Ectodermal cell (in vitro differentiated cells): Measurements from ENCODE around the gene CCDC24.
A peak's percentile ranks its signal among the peaks of the same experiment; 100 is the strongest.

Source experiments
- H3K27ac ChIP-seq: 2 replicates; pipeline ENCODE4 v1.7.0; 2013; ENCODE audit warnings: mild to moderate bottlenecking, low read depth, low read length; ENCODE audit not compliant: insufficient read depth, poor library complexity, severe bottlenecking
- H3K27me3 ChIP-seq: 2 replicates; pipeline ENCODE4 v1.7.0; 2013; ENCODE audit warnings: mild to moderate bottlenecking, low read length; ENCODE audit not compliant: insufficient read depth, control insufficient read depth, poor library complexity, severe bottlenecking
- H3K36me3 ChIP-seq: one replicate; pipeline ENCODE4 v1.7.0; 2013; ENCODE audit warnings: low read length; ENCODE audit not compliant: control insufficient read depth, insufficient read depth
- H3K4me1 ChIP-seq: one replicate; pipeline ENCODE4 v1.7.0; 2013; ENCODE audit warnings: low read length; ENCODE audit not compliant: control insufficient read depth, insufficient read depth
- H3K4me3 ChIP-seq: 2 replicates; pipeline ENCODE4 v1.7.0; 2013; ENCODE audit warnings: low read depth, low read length, control low read depth; ENCODE audit not compliant: insufficient read depth
- H3K9me3 ChIP-seq: 2 replicates; pipeline ENCODE4 v1.7.0; 2013; ENCODE audit warnings: mild to moderate bottlenecking, low read length, moderate library complexity; ENCODE audit not compliant: control insufficient read depth
- WGBS, 2 experiments: methylation state at CpG; one replicate each; pipeline ENCODE4 v1.1.7; 2013; ENCODE audit warnings: missing lambda C conversion rate in 2 of 2; 5-methylcytosine and 5-hydroxymethylcytosine counted together

CCDC24 gene

DNA sequence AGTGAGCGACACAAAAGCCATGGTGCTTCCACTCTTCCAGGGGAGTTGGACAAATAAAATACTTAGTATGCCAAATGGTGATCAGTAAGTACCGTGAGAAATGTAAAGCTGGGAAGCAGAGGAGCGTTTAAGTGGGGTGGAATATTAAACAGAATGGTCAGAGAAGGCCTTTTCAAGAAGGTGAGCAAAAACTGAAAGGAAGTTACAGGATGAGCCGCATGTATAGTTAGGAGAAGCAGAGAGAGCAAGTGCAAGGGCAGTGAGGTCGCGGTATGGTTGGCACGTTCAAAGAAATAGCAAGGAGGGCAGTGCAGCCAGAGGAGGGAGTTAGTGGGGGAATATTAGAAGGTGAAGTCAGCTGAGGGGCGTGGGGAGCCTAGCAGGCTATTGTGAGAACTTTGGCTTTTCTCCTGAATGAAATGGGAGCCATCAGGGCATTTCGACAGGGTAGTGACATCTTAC lies 17.4 kb upstream of the CCDC24 start:
- peaks cover 23% of the 10 kb centered on the region for H3K4me1 ChIP-seq
- peaks cover 18% of the 10 kb centered on the region for H3K36me3 ChIP-seq
- H3K27me3 ChIP-seq: no peaks in the 10 kb centered on the region
- H3K9me3 ChIP-seq: no peaks in the 10 kb centered on the region
- H3K27ac ChIP-seq: no peak overlapping the region
- H3K4me3 ChIP-seq: peak overlapping the region; percentile 93
- WGBS, 2 experiments: 44 to 46% methylated on average over 9 of the region's 9 CpGs

DNA sequence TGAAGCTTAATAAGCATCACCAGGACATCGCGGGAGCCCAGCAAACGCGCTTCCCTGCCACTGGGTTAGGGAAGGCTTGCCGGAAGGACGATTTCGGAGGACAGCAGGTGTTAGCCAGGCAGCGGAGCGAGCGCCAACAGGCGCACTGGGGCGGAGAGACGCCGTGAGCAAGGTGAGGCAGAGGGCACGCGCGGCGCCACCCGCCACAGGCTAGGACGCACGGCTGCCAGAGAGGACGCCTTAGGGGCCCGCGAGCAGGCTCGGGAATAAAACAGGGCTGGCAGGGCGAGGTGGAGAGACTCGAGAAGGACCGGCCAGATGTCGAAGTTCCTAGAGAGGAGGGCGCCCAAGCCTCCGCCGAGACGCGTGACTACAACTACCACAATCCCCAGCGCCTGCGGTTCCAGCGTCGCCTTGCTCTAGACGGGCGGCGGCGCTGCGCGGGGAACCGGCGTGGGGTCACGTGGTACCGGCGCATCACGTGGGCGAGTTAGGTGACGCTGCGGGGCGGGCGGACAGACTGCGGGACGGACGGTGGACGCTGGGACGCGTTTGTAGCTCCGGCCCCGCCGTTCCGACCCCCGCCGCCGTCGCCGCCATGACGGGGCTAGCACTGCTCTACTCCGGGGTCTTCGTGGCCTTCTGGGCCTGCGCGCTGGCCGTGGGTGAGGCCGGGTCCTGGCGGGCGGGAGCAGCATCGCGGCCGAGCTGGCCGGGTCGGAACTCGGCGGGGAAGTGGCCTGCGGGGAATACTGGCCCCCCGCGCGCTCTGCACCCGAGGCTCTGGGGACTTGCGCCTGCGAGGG lies 16.8 kb upstream of the CCDC24 start, which contains the start of gene ATP6V0B:
TSS of gene ATP6V0B (plus strand) at position 518 of the 806 bp plus-strand sequence. CDS start at position 599, 81 bp downstream.
- Histone ChIP-seq H3K27ac (peak within 1 kb of the TSS; percentile 31), H3K4me1 (peaks cover 23% of the 10 kb centered on the region), H3K9me3 (no peaks in the 10 kb centered on the region), H3K27me3 (no peaks in the 10 kb centered on the region), H3K36me3 (peaks cover 18% of the 10 kb centered on the region), H3K4me3 (peak within 1 kb of the TSS; percentile 93)
- 0 to 1% methylated on average over 93 of the region's 93 CpGs for WGBS, 2 experiments

DNA sequence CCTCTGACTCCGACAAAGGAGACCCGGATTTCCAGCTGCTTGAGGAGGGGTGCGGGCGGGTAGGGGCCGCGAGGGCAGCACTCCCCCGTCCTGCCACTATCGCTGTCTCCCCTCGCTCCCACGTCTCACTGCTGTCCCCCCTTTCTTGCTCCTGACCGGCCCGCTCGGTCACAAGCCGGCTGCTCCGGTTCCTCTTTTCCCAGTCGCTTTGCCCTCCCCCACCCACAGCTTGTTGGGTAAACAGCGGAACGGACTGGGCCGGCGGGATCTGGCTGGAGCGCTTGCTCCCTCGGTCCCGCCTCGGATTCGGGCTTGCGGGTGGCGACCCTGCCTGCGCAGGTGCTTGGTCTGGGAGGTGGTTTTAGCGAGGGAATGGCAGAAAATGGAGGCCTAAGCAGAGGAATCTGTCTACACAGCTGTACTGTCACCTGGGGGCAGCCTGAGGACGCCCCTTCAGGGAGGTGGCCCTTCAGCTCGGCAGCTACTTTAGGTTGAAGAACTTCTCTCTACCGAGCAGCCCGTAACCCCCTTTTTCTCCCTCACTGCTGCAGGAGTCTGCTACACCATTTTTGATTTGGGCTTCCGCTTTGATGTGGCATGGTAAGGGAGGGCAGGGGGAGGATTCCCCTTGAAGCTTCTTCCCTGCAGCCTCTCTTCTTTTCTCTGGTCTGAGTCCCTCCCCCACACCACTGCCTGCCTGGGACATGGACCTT lies 16.0 kb upstream of the CCDC24 start:
- 3% methylated on average over 33 to 34 of the region's 34 CpGs for WGBS, 2 experiments
- peaks cover 30% of the 10 kb centered on the region for H3K4me1 ChIP-seq
- H3K27me3 ChIP-seq: no peaks in the 10 kb centered on the region
- peak overlapping the region; percentile 31 for H3K27ac ChIP-seq
- H3K4me3 ChIP-seq: peak overlapping the region; percentile 93
- H3K36me3 ChIP-seq: peaks cover 18% of the 10 kb centered on the region
- H3K9me3 ChIP-seq: no peaks in the 10 kb centered on the region

DNA sequence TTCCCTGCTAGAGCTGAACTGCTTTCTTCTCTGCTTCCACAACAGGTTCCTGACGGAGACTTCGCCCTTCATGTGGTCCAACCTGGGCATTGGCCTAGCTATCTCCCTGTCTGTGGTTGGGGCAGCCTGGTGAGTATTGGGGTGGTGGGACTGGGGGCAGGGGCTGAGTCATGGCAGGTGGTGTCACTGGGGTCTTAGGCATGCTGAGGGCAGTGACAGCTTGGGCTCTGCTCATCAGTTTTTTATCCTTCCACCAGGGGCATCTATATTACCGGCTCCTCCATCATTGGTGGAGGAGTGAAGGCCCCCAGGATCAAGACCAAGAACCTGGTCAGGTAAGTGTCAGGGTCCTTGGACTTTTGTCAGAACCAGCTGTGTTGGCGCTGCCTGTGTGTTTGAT lies 15.4 kb upstream of the CCDC24 start:
- Histone ChIP-seq H3K27ac (no peak overlapping the region), H3K4me3 (peak overlapping the region; percentile 93), H3K36me3 (peaks cover 18% of the 10 kb centered on the region), H3K27me3 (no peaks in the 10 kb centered on the region), H3K9me3 (no peaks in the 10 kb centered on the region), H3K4me1 (peaks cover 26% of the 10 kb centered on the region)
- 90 to 94% methylated on average over 4 of the region's 4 CpGs for whole genome bisulfite sequencing, 2 experiments

DNA sequence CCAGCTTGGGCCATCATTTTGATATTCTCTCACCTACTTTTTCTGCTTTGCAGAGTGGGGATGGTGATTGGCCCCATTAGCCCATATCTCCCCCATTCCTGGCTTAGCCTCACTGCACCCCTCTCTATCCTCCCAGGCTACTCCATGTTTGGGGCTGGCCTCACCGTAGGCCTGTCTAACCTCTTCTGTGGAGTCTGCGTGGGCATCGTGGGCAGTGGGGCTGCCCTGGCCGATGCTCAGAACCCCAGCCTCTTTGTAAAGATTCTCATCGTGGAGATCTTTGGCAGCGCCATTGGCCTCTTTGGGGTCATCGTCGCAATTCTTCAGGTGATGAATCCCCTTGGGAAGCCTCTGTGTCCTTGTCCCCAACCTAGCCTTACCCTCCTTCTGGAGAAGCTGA lies 14.5 kb upstream of the CCDC24 start:
- no peak overlapping the region for H3K4me3 ChIP-seq
- peaks cover 26% of the 10 kb centered on the region for H3K4me1 ChIP-seq
- 94 to 96% methylated on average over 8 of the region's 8 CpGs for WGBS, 2 experiments

DNA sequence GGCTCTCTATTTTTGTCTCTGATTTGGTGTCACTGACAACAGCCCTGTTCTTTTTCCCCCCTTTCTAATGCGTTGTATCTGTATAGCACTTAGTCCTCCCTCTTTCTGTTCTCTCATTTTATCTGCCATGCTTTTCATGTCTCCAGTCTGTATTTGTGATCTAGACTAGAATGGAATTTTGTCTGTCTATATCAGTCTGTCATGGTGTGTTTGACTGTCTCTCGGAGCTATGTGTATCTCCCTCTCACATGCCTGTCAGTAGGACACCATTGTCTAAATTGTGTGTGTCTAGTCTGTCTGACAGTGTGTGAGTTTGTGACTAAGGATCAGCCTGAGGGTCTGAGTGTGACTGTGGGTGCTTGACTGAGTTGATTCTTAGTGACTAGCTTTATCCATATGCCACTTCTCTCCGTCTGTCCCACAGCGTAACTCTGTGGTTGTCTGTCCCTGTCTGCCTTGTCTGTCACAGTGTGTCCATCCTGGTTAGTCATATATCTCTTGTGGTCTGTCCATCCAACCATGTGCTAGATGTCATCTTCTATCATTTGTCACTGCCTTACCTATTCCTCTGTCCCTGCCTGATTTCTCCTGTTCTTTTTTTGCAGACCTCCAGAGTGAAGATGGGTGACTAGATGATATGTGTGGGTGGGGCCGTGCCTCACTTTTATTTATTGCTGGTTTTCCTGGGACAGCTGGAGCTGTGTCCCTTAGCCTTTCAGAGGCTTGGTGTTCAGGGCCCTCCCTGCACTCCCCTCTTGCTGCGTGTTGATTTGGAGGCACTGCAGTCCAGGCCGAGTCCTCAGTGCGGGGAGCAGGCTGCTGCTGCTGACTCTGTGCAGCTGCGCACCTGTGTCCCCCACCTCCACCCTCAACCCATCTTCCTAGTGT lies 13.8 kb upstream of the CCDC24 start:
- Histone ChIP-seq H3K9me3 (no peaks in the 10 kb centered on the region), H3K4me1 (peaks cover 26% of the 10 kb centered on the region), H3K27ac (no peak overlapping the region), H3K36me3 (peaks cover 18% of the 10 kb centered on the region), H3K4me3 (no peak overlapping the region), H3K27me3 (no peaks in the 10 kb centered on the region)
- 94 to 96% methylated on average over 8 to 9 of the region's 9 CpGs for WGBS, 2 experiments

More for the DNA sequence above, 14.5 kb upstream of the CCDC24 start:
- no peaks in the 10 kb centered on the region for H3K27me3 ChIP-seq
- no peaks in the 10 kb centered on the region for H3K9me3 ChIP-seq
- peaks cover 18% of the 10 kb centered on the region for H3K36me3 ChIP-seq
- H3K27ac ChIP-seq: no peak overlapping the region

DNA sequence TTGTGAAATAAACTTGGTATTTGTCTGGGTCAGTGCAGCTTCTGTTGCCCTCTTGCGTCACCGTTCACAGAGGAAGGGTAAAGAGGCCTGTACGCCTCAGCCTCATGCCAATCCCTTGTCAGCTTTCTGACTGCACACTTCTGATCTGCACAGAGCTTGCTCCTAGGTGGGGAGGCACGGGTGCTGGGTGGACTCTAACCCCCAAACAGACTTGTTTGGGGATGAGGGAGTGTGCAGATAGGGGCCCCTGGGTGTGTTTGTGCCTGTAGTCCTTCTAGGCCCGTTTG lies 13.2 kb upstream of the CCDC24 start:
- Histone ChIP-seq H3K27me3 (no peaks in the 10 kb centered on the region), H3K27ac (no peak overlapping the region), H3K36me3 (peaks cover 18% of the 10 kb centered on the region), H3K9me3 (no peaks in the 10 kb centered on the region), H3K4me3 (peak overlapping the region; percentile 63), H3K4me1 (peaks cover 26% of the 10 kb centered on the region)
- WGBS, 2 experiments: 85 to 87% methylated on average over 5 of the region's 5 CpGs

DNA sequence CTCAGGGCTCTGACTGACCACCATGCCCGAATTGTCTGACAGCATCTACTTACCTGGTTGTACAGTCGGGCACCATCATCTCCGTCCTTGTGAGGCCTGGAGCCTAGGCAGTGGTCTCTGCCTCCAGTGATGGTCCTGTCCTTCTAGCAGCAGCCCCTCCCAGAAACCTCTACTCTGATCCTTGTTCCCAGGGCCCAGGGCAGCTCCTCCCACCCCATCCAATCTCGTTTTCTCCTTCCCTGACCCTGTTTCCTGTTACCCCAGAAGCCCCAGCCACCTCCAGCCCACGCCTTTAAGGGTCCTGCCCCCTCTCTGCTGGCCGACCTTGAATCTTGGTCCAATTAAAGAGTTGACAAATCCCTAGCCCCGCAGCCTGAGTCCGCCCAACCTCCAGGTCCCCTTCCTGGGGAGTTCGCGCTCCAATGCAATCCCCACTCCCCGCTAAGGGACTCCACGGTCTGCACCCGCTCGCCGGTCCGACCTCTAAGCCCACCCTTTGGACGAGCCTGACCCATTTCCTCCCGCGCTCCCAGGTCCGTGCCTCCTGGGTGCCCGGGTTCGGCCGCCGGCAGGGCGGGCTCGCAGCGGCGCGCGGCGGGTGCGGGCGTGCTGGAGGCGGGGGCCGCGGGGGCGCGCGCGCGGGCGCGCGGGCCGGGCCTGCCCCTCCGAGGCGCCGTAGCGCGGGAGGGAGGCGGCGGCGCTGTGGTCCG lies 12.7 kb upstream of the CCDC24 start, which contains the start of gene B4GALT2:
TSS of gene B4GALT2 (plus strand) at position 660 of the 710 bp plus-strand sequence. CDS start 1,951 bp downstream, outside the sequence.
- 4 to 5% methylated on average over 54 of the region's 54 CpGs for WGBS, 2 experiments
- Histone ChIP-seq H3K36me3 (peaks cover 18% of the 10 kb centered on the region), H3K27ac (no peak within 1 kb of the TSS), H3K9me3 (no peaks in the 10 kb centered on the region), H3K4me1 (peaks cover 26% of the 10 kb centered on the region), H3K27me3 (no peaks in the 10 kb centered on the region), H3K4me3 (peak within 1 kb of the TSS; percentile 63)

DNA sequence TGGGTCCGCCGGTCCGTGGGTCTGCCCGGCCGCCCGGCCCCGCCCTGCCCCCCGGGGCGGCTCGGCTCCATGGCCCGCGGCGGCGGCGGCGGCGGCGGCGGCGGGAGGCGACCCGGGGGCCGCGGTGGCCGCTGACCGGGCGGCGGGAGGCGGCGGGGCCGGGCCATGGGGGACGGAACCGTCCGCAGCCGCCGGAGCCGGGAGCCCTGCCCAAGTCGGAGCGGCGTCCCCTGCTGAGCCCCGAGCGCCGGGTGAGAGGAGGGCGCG lies 12.2 kb upstream of the CCDC24 start:
- Histone ChIP-seq H3K27me3 (no peaks in the 10 kb centered on the region), H3K27ac (no peak overlapping the region), H3K4me3 (peak overlapping the region; percentile 59), H3K9me3 (no peaks in the 10 kb centered on the region), H3K36me3 (peaks cover 18% of the 10 kb centered on the region), H3K4me1 (peaks cover 26% of the 10 kb centered on the region)
- WGBS, 2 experiments: 0% methylated on average over 45 of the region's 45 CpGs
